ENCODE results near the gene AATK.

The AATK gene

GRCh38 chr17:81194941-81195901 is 29.2 kb upstream of the AATK start:
- no peak for DNase-seq

GRCh38 chr17:81194225-81194760 is 28.3 kb upstream of the AATK start:
- DNase-seq: no peak

GRCh38 chr17:81193470-81194224 is 27.6 kb upstream of the AATK start:
- DNase-seq: no peak

- DNase-seq: no peak
Measured at GRCh38 chr17:81193051-81193410, 27.0 kb upstream of the AATK start.

GRCh38 chr17:81192386-81193050 is 26.5 kb upstream of the AATK start:
- DNase-seq: no peak

- DNase-seq: no peak
Measured at GRCh38 chr17:81191646-81192045, 25.6 kb upstream of the AATK start.

GRCh38 chr17:81191116-81191515 is 25.1 kb upstream of the AATK start:
- no peak for DNase-seq

- DNase-seq: no peak
Measured at GRCh38 chr17:81190591-81190990, 24.6 kb upstream of the AATK start.

- DNase-seq: no peak
Measured at GRCh38 chr17:81189670-81190530, 23.9 kb upstream of the AATK start.

GRCh38 chr17:81189016-81189415 is 23.0 kb upstream of the AATK start:
- DNase-seq: no peak

GRCh38 chr17:81188491-81188840 is 22.4 kb upstream of the AATK start:
- no peak for DNase-seq

- no peak for DNase-seq
Measured at GRCh38 chr17:81187586-81188490, 21.8 kb upstream of the AATK start.

- DNase-seq: no peak
Measured at GRCh38 chr17:81187120-81187519, 21.1 kb upstream of the AATK start.

- no peak for DNase-seq
Measured at GRCh38 chr17:81186203-81186602, 20.2 kb upstream of the AATK start.

GRCh38 chr17:81184555-81184954 is 18.5 kb upstream of the AATK start:
- no peak for DNase-seq

- DNase-seq: no peak
Measured at GRCh38 chr17:81183807-81184206, 17.8 kb upstream of the AATK start.

- DNase-seq: no peak
Measured at GRCh38 chr17:81183316-81183715, 17.3 kb upstream of the AATK start.

- no peak for DNase-seq
Measured at GRCh38 chr17:81182596-81182995, 16.6 kb upstream of the AATK start.

GRCh38 chr17:81181811-81182185 is 15.8 kb upstream of the AATK start:
- DNase-seq: no peak

GRCh38 chr17:81180836-81181810 is 15.1 kb upstream of the AATK start:
- DNase-seq: no peak

Data from activated CD8-positive, alpha-beta memory T cell treated with anti-CD3 and anti-CD28 coated beads, Interleukin-2, amount 50 U/mL, for 4 hours (primary cell).